Stimulated activated CD8-positive, alpha-beta memory T cell treated with anti-CD3 and anti-CD28 coated beads, Interleukin-12 subunit alpha, Interleukin-12 subunit beta, amount 100 ng/mL, for 1 hour (primary cell): Measurements from ENCODE around the gene OPALIN.

Experiments
- DNase-seq: peaks from one replicate; pipeline ENCODE4 v3.0.0-alpha.2; 2020; ENCODE audit warnings: low read depth

OPALIN gene

GRCh38 chr10:96298362-96298761, 60.4 kb downstream of the OPALIN start:
- DNase-seq, result no peak

- DNase-seq, result no peak
Observed at GRCh38 chr10:96297486-96297885, 61.3 kb downstream of the OPALIN start.

GRCh38 chr10:96295475-96295874, 63.3 kb downstream of the OPALIN start:
- no peak for DNase-seq
